ENCODE measurements around the gene LRCH4.

The LRCH4 gene

GRCh38 chr7:100613412-100614175, 27.7 kb upstream of the LRCH4 start:
- no peaks in the 10 kb centered on the region for H3K9me3 ChIP-seq (ENCODE audit: insufficient read depth, low read length)
- no peak overlapping the region for H3K27ac ChIP-seq (ENCODE audit: low read length)
- no peak overlapping the region for H2AFZ ChIP-seq (ENCODE audit: low read depth, low read length)
- H3K79me2 ChIP-seq (ENCODE audit: low read length), result no peaks in the 10 kb centered on the region
- H3K4me3 ChIP-seq (ENCODE audit: low read length), result peak overlapping the region; percentile 84
- H4K20me1 ChIP-seq (ENCODE audit: insufficient read depth, low read length), result no peaks in the 10 kb centered on the region
- no peaks in the 10 kb centered on the region for H3K36me3 ChIP-seq (replicated peaks; ENCODE audit: low read depth, low read length)
- no peak overlapping the region for H3K9ac ChIP-seq (ENCODE audit: low read length)
- H3K4me2 ChIP-seq (ENCODE audit: low read length), result peak overlapping the region; percentile 92
- TF ChIP-seq EZH2phosphoT487 (IDR thresholded peaks at IDR 0.05; ENCODE audit: low read depth), result no peak
- TF ChIP-seq, protein P1, sequence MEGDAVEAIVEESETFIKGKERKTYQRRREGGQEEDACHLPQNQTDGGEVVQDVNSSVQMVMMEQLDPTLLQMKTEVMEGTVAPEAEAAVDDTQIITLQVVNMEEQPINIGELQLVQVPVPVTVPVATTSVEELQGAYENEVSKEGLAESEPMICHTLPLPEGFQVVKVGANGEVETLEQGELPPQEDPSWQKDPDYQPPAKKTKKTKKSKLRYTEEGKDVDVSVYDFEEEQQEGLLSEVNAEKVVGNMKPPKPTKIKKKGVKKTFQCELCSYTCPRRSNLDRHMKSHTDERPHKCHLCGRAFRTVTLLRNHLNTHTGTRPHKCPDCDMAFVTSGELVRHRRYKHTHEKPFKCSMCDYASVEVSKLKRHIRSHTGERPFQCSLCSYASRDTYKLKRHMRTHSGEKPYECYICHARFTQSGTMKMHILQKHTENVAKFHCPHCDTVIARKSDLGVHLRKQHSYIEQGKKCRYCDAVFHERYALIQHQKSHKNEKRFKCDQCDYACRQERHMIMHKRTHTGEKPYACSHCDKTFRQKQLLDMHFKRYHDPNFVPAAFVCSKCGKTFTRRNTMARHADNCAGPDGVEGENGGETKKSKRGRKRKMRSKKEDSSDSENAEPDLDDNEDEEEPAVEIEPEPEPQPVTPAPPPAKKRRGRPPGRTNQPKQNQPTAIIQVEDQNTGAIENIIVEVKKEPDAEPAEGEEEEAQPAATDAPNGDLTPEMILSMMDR (IDR thresholded peaks at IDR 0.05; ENCODE audit: low read depth, low read length), result no peak
- peaks cover 9% of the 10 kb centered on the region; the same call in 1 of the 2 replicates for H3K4me1 ChIP-seq (ENCODE audit: low read length)
- H3K27me3 ChIP-seq (ENCODE audit: low read depth, low read length), result no peaks in the 10 kb centered on the region

DNA sequence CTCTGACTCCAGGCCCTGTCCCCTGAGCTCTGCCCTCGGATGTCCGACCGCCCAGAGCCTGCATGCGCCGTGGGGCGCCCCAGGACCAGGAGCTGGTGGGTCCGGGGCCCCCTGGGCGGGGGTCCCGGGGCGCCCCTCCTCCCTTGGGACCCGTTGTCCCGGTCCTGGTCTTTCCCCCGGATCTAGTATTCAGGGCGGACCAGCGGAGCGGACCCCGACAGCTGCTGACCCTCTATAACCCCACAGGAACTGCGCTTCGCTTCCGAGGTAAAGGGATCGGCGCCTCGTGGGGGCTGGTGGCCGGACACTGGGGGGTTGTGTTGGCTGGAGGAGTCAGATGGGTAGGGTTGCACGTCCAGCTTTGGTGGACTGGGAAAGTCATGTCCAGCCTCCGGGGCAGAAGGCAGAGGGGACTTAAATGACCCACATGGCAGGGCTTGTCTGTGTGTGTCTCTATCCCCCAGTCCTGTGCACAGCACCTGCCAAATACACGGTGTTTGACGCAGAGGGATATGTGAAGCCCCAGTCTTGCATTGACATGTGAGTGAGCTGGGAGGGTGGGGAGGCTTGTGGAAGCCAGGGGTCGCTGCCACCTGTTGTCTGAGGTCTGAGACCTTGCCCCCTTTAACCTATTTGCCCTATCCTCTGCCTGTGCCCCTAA, 26.9 kb upstream of the LRCH4 start:
- peak overlapping the region; percentile 84 for H3K4me3 ChIP-seq (ENCODE audit: low read length)

DNA sequence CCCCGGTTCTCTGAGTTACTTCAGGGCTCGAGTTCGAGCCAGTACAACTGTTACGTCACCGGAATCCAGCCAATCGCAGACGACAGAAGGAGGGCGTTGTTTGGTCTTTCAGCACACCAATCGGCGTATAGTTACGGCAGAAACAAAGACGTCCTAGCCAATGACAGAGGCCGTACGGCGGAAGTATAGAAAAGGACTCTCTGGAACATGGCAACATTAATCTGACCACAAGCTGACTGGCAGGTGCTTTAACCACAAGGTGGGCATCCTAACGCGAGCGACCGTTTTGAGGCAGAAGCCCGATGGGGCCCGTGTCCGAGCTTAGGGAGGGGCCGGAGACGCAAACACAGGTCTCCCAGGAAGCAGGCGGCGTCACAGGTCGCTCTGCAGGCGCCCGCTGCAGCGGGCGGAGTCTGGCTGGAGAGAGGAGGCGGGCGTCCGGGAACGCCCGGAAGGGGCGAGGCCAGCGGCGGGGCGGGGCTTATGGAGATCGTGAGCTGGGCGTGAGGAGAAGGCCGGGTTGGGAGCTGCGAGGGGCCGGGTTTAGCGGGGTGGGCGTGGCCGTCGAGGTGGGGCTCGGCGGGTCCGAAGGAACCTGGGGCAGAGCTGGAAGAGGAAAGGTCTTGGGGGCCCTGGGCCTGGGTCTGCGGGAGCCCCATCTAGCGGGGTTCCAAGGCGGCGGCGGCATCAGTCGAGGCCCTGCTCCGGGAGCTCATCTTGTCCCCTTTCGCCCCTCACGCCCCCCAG, 26.2 kb upstream of the LRCH4 start, which contains the start of gene MOSPD3:
Gene MOSPD3, plus strand, starts transcription at position 558 of the 747 bp plus-strand sequence. CDS start 252 bp downstream, outside the sequence.
- no peaks in the 10 kb centered on the region for H3K9me3 ChIP-seq (ENCODE audit: insufficient read depth, low read length)
- peak within 1 kb of the TSS; percentile 72 for H3K27ac ChIP-seq (ENCODE audit: low read length)
- peak within 1 kb of the TSS; percentile 86 for H2AFZ ChIP-seq (ENCODE audit: low read depth, low read length)
- TF ChIP-seq, protein P1 (IDR thresholded peaks at IDR 0.05; ENCODE audit: low read depth, low read length), result no peak
- TF ChIP-seq EZH2phosphoT487 (IDR thresholded peaks at IDR 0.05; ENCODE audit: low read depth), result no peak
- H3K9ac ChIP-seq (ENCODE audit: low read length), result peak within 1 kb of the TSS; percentile 68
- H3K4me1 ChIP-seq (ENCODE audit: low read length), result peaks cover 9% of the 10 kb centered on the region; the same call in 1 of the 2 replicates
- H3K4me2 ChIP-seq (ENCODE audit: low read length), result peak within 1 kb of the TSS; percentile 92
- H3K27me3 ChIP-seq (ENCODE audit: low read depth, low read length), result no peaks in the 10 kb centered on the region
- H3K79me2 ChIP-seq (ENCODE audit: low read length), result no peaks in the 10 kb centered on the region
- no peaks in the 10 kb centered on the region for H3K36me3 ChIP-seq (replicated peaks; ENCODE audit: low read depth, low read length)
- no peaks in the 10 kb centered on the region for H4K20me1 ChIP-seq (ENCODE audit: insufficient read depth, low read length)
- H3K4me3 ChIP-seq (ENCODE audit: low read length), result peak within 1 kb of the TSS; percentile 84

More for the DNA sequence above, 26.9 kb upstream of the LRCH4 start:
- Histone ChIP-seq H3K4me1 (ENCODE audit: low read length) (peaks cover 9% of the 10 kb centered on the region; the same call in 1 of the 2 replicates), H3K9me3 (ENCODE audit: insufficient read depth, low read length) (no peaks in the 10 kb centered on the region), H3K79me2 (ENCODE audit: low read length) (no peaks in the 10 kb centered on the region), H4K20me1 (ENCODE audit: insufficient read depth, low read length) (no peaks in the 10 kb centered on the region), H3K27me3 (ENCODE audit: low read depth, low read length) (no peaks in the 10 kb centered on the region), H3K36me3 (replicated peaks; ENCODE audit: low read depth, low read length) (no peaks in the 10 kb centered on the region), H3K4me2 (ENCODE audit: low read length) (peak overlapping the region; percentile 92), H3K9ac (ENCODE audit: low read length) (peak overlapping the region; percentile 65), H2AFZ (ENCODE audit: low read depth, low read length) (no peak overlapping the region), H3K27ac (ENCODE audit: low read length) (no peak overlapping the region)
- TF ChIP-seq, protein P1 (IDR thresholded peaks at IDR 0.05; ENCODE audit: low read depth, low read length), result peak; percentile 26
- no peak for TF ChIP-seq EZH2phosphoT487 (IDR thresholded peaks at IDR 0.05; ENCODE audit: low read depth)

All from OCI-LY3 (cell line).